ENCODE data around the gene ZNF629.
"Not testable (repeated sequence)": the region's sequence is repeated elsewhere in the genome, so short reads cannot be mapped to it uniquely, and the experiment has no call there.

Gene ZNF629

GRCh38 chr16:30786936-30787612, at the start of gene ZNF629:
Gene ZNF629, minus strand, starts transcription at chr16:30787205. Its CDS starts 2,723 bp downstream, at chr16:30784482.
- no peak for DNase-seq (ENCODE audit: low read depth, low spot score)

GRCh38 chr16:30834130-30834740, 47.2 kb upstream of the ZNF629 start:
- no peak for DNase-seq (ENCODE audit: low read depth, low spot score)

GRCh38 chr16:30830072-30830417, 43.0 kb upstream of the ZNF629 start:
- DNase-seq (ENCODE audit: low read depth, low spot score), result no peak

GRCh38 chr16:30829130-30830071, 42.4 kb upstream of the ZNF629 start:
- no peak for DNase-seq (ENCODE audit: low read depth, low spot score)

GRCh38 chr16:30821891-30822290, 34.9 kb upstream of the ZNF629 start:
- no peak for DNase-seq (ENCODE audit: low read depth, low spot score)

GRCh38 chr16:30821441-30821840, 34.4 kb upstream of the ZNF629 start:
- DNase-seq (ENCODE audit: low read depth, low spot score), result not testable (repeated sequence)

GRCh38 chr16:30820952-30821421, 34.0 kb upstream of the ZNF629 start:
- no peak for DNase-seq (ENCODE audit: low read depth, low spot score)

- no peak for DNase-seq (ENCODE audit: low read depth, low spot score)
Measured at GRCh38 chr16:30816769-30817168, 29.8 kb upstream of the ZNF629 start.

- no peak for DNase-seq (ENCODE audit: low read depth, low spot score)
Measured at GRCh38 chr16:30813821-30814189, 26.8 kb upstream of the ZNF629 start.

GRCh38 chr16:30809675-30810074, 22.7 kb upstream of the ZNF629 start:
- DNase-seq (ENCODE audit: low read depth, low spot score), result not testable (repeated sequence)

GRCh38 chr16:30808890-30809426, 22.0 kb upstream of the ZNF629 start:
- not testable (repeated sequence) for DNase-seq (ENCODE audit: low read depth, low spot score)

GRCh38 chr16:30808146-30808545, 21.1 kb upstream of the ZNF629 start:
- DNase-seq (ENCODE audit: low read depth, low spot score), result no peak

- DNase-seq (ENCODE audit: low read depth, low spot score), result no peak
Measured at GRCh38 chr16:30805370-30806169, 18.6 kb upstream of the ZNF629 start.

- no peak for DNase-seq (ENCODE audit: low read depth, low spot score)
Measured at GRCh38 chr16:30805056-30805369, 18.0 kb upstream of the ZNF629 start.

- no peak for DNase-seq (ENCODE audit: low read depth, low spot score)
Measured at GRCh38 chr16:30802936-30803335, 15.9 kb upstream of the ZNF629 start.

- DNase-seq (ENCODE audit: low read depth, low spot score), result no peak
Measured at GRCh38 chr16:30797670-30798309, 10.8 kb upstream of the ZNF629 start.

- DNase-seq (ENCODE audit: low read depth, low spot score), result no peak
Measured at GRCh38 chr16:30794634-30795033, 7.6 kb upstream of the ZNF629 start.

GRCh38 chr16:30793508-30794069, 6.6 kb upstream of the ZNF629 start:
- DNase-seq (ENCODE audit: low read depth, low spot score), result no peak

- no peak for DNase-seq (ENCODE audit: low read depth, low spot score)
Measured at GRCh38 chr16:30787613-30788378, 791 bp upstream of the ZNF629 start.
